LoVo (cell line): Measurements from ENCODE around the gene WDR5B.
"Not testable (repeated sequence)": the region's sequence is repeated elsewhere in the genome, so short reads cannot be mapped to it uniquely, and the experiment has no call there.

ENCODE experiments used
- DNase-seq: peaks from one replicate; pipeline ENCODE4 v3.0.0-alpha.2; 2016; ENCODE audit warnings: low spot score

The WDR5B gene

DNA sequence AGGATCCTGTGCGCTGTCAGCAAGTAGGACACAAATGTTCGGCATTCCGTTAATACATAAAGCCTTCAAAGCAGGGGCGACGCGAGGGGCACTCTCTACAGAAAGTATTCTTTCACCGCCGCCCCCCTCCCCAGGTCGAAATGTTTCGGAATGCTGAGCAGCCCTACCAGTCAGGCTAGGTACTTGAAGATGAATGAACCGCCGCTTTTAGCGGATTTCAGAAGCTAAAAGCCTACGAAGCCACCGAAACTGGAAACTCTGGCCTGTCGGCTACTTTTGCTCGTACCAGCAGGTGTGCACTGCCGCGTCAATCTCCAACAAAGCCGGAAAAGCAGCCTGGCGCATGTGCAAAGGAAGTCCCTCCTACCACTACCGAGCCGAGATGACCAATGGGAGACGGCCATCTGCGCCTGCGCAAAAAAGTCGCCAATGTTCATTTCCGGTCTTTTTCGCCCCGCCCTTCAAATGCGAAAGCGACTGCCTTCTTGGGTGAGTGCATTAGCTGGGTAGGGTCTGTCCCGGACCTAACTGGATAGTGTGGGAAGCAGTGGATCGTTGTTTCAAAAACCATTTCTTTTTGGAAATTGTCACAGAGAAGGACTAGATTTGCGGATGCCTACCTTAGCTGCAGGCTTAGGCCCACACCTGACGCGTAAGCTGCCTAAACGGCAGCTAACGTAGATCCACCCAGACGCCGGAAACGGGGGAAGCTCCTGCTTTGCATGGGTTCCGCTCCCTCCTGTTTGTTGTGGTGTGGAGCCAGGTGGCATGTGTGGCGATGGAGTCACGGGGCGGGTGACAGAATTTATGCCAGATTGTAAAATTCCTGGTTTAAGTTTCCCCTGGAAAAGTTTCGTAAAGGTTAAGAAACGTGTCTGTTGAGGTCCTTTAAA lies at the start of gene WDR5B:
WDR5B (minus strand) TSS at position 301 of the 893 bp plus-strand sequence. CDS start 534 bp downstream, outside the sequence.
- DNase-seq: peak; percentile 98

GRCh38 chr3:122464659-122465058 lies 48.8 kb upstream of the WDR5B start:
- DNase-seq: no peak

GRCh38 chr3:122462406-122462805 lies 46.5 kb upstream of the WDR5B start:
- no peak for DNase-seq

GRCh38 chr3:122461806-122462205 lies 45.9 kb upstream of the WDR5B start:
- no peak for DNase-seq

- DNase-seq: no peak
Observed at GRCh38 chr3:122458992-122459391, 43.1 kb upstream of the WDR5B start.

DNA sequence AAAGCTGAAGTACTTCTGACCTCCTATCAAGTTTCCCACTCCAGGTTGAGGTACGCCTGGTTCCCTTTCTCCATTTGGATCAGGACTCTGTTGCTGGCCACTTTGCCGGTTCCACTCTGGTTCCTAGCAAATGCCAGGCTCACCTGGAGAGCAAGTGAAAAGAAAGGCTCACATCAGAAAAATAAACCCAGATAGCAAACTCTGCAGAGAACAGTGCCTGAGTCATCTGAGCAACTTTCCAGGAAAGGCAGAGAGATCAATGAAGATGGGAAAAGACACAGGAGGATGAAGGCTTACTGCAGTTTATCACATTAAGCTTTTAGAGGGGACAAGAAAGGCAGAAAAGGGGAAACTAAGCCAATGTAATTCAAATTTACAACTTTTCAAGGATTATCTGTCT lies 41.8 kb upstream of the WDR5B start:
- no peak for DNase-seq

DNA sequence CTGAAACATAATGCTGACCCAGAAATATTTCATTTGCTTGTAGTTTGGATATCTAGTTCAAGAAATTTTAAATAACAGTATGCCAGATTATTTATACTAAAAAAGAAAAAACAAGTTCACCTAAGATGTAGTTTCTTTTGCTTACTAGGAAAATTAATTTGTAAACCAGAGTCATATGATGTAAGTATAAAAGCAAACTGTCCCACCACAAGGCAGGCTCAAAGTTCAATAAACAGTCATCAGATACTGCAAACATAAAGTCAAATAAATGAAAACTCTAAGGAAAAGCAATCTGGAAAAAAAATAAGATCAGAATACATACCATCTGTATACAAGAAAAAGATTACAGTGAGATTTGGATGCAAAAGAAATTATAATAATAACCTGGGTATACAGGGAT lies 40.2 kb upstream of the WDR5B start:
- no peak for DNase-seq

DNA sequence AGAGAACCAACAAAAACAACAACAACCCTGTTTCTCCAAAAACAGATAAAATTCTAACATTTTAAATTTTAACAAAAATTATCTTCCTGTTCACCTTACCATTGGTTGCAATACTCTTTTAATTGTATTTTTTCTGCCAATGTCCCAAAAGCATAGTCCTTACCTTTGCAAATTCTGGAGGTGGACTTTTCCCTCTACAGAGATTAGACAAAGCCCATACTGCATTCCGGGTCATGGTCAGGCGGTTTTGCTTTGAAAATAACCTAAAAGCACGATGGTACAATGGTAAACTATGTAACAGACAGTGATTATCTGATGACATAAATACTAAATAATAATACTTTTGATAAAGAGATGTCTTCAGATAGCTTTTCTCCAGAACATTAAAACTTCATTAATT lies 35.5 kb upstream of the WDR5B start:
- no peak for DNase-seq

GRCh38 chr3:122448218-122448617 lies 32.4 kb upstream of the WDR5B start:
- DNase-seq: not testable (repeated sequence)

DNA sequence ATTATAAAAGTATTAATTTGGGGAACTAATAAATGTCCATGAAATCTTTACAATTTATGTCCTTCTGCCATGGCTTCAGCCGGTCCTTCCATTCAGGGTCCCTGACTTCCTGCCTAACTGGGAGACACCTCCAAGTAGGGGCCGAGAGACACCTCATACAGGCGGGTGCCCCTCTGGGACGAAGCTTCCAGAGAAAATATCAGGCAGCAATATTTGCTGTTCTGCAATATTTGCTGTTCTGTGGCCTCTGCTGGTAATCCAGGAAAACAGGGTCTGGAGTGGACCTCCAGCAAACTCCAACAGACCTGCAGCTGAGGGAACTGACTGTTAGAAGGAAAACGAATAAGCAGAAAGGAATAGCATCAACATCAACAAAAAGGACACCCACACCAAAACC lies 28.6 kb upstream of the WDR5B start:
- DNase-seq: not testable (repeated sequence)

- peak; percentile 74 for DNase-seq
Observed at GRCh38 chr3:122443762-122444490, 28.1 kb upstream of the WDR5B start.

DNA sequence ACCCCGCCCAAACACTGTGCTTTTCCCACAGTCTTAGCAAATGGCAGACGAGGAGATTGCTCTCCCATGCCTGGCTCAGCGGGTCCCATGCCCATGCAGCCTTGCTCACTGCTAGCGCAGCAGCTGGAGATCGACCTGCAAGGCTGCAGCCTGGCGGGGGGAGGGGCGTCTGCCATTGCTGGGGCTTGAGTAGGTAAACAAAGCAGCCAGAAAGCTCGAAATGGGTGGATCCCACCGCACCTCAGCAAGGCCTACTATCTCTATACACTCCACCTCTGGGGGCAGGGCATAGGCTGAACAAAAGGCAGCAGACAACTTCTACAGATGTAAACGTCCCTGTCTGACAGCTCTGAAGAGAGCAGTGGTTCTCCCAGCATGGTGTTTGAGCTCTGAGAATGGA lies 27.2 kb upstream of the WDR5B start:
- no peak for DNase-seq

DNA sequence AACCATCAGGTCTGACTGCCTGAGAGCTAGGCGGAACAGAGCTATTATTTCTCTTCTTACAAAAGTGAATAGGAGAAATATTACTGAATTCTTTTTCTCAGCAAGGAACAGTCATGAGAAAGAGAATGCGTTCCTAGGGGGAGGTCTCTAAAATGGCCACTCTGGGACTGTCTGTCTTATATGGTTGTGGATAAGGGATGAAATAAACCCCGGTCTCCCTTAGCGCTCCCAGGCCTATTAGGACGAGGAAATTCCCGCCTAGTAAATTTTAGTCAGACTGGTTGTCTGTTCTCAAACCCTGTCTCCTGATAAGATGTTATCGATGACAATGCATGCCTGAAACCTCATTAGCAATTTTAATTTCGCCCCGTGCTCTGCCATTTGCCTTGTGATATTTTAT lies 20.1 kb upstream of the WDR5B start:
- DNase-seq: no peak

DNA sequence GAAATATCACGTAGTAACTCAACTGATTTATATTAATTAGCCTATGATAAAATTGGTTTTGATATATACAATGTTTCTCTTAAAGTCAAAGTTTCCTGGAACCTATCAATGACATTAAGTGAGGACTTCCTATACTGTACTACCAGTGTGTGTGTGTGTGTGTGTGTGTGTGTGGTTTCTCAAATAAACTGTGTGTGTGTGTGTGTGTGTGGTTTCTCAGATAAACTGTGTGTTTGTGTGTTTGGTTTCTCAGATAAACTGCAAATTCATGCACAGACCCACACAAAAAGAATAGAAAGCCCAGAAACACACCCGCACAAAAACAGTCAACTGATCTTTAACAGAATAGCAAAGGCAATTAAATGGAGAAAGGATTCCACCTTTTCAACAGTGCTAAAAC lies 14.5 kb upstream of the WDR5B start:
- no peak for DNase-seq

GRCh38 chr3:122427857-122428471 lies 12.1 kb upstream of the WDR5B start:
- no peak for DNase-seq

DNA sequence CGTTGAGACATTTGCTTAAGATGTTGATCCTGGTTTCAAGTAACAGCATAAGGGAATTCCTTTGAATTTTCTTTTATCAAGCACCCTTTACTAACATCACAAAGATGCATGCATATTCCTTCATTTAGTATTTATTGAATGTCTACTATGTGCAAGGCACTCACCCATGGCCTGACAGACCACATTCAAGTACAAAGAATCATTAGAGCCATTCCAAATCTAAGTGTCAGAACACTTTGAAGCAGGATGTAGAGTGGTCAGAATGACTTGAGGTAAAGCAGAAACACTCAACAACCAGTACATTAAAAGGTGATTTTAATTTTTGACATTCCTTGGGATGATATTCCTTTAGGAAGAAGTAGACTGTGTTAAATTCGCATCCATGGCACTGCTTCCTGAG lies 6.0 kb upstream of the WDR5B start:
- no peak for DNase-seq

DNA sequence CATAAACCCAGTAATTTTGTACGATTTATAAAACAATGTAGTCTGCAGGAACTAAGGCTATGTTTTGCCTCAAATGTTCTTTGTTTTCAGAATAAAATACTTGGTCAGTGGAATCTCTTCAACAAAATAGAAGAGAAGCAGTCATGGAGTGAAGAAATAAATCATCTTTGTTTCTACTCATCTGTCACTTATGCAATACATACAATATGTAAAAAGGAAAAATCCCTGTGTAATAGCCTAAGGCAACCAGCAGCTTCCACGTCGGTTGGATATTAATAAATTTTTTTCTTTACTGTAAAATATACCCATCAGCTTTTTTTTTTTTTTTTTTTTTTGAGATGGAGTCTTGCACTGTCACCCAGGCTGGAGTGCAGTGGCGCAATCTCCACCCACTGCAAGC lies 5.2 kb upstream of the WDR5B start:
- DNase-seq: no peak

- no peak for DNase-seq
Observed at GRCh38 chr3:122416966-122417365, 1.1 kb upstream of the WDR5B start.

DNA sequence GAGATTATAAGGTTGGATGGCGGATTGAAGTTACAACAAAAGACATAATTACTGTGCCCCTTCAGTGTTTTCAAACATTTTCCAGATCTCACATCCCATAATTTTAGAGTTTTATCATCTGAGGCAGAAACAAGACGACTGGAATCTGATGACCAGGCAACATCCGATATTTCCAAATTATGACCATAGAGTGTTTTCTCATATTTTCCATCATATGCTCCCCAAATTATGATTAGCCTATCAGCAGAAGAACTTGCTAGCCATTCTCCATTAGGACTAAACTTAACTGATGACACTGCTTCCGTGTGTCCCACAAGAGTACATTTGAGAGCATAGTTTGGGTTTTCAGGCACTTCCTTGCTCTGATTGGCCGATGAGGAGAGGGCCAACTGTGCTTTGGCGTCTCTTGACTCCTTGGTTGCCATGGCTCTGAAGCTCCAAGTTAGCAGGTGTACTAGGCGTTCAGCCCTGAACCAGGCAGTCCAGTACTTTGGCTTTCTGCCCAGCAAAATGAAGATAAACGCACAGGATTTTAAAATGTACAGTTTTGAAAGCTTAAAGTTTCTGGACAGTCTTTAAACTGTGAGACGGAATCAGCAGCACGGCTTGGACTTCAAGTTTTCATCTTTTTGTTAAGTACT lies 638 bp downstream of the WDR5B start:
- DNase-seq: peak; percentile 67

GRCh38 chr3:122414391-122414790 lies 1.5 kb downstream of the WDR5B start:
- no peak for DNase-seq

GRCh38 chr3:122410639-122411038 lies 5.2 kb downstream of the WDR5B start:
- DNase-seq: no peak

DNA sequence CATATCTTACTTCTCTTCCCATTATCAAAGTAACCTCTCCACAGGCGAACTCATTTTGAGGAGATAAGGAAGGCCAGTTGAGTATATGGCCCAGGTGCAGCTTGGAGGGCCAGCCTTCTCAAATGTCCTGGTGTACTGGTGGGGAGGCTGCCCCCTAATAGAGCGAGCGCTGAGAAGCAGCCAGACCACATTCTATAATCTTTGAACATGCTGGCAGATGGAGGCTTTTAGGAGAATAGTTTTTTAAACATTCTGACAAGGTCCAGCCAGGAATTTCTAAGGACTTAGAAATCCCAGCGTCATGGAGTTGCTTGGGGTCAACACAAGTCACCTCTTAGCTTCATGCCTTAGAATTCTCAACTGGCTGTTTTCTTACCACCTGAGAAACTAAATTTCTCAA lies 5.8 kb downstream of the WDR5B start:
- no peak for DNase-seq
